Hematopoietic multipotent progenitor cell (in vitro differentiated cells): ENCODE measurements around the gene DEGS2. TPM values are rescaled to one million over a fixed set of nuclear protein-coding genes. Genes with fewer than 3 reads are reported as not detected.

Experiments
- DNase-seq, 3 donors: peaks; one replicate each; pipeline ENCODE4 v3.0.0-alpha.2; 2011 to 2015; ENCODE audit warnings: low read depth in 2 of 3, low spot score in 2 of 3
- total RNA-seq: library from RNA; depleted of rRNA; stranded (reverse); fragments of >200 nt; gene quantifications from one replicate; pipeline ENCODE4 v1.2.3, GENCODE V29; 2012

DEGS2 gene
- total RNA-seq, 1 donor, result 12.4 TPM

- peak in 2 of 3 donors; percentile 40 to 80 for DNase-seq
Measured at GRCh38 chr14:100117633-100118395, 41.6 kb downstream of the DEGS2 start.

GRCh38 chr14:100117026-100117425, 42.4 kb downstream of the DEGS2 start:
- DNase-seq, result no peak

- no peak for DNase-seq
Measured at GRCh38 chr14:100116134-100116533, 43.3 kb downstream of the DEGS2 start.

- DNase-seq, result no peak
Measured at GRCh38 chr14:100115726-100116125, 43.7 kb downstream of the DEGS2 start.

GRCh38 chr14:100115236-100115635, 44.2 kb downstream of the DEGS2 start:
- DNase-seq, result no peak

GRCh38 chr14:100114109-100114765, 45.2 kb downstream of the DEGS2 start:
- DNase-seq, result no peak

GRCh38 chr14:100111931-100112704, 47.3 kb downstream of the DEGS2 start:
- DNase-seq, result no peak

- no peak for DNase-seq
Measured at GRCh38 chr14:100110816-100111215, 48.6 kb downstream of the DEGS2 start.

- DNase-seq, result no peak
Measured at GRCh38 chr14:100109594-100109955, 49.9 kb downstream of the DEGS2 start.

GRCh38 chr14:100108840-100109593, 50.4 kb downstream of the DEGS2 start:
- no peak for DNase-seq

- DNase-seq, result peak; percentile 73 to 86 (median 83)
Measured at GRCh38 chr14:100108042-100108825, 51.2 kb downstream of the DEGS2 start.

GRCh38 chr14:100107236-100107635, 52.2 kb downstream of the DEGS2 start:
- DNase-seq, result no peak

GRCh38 chr14:100106250-100107112, 53.0 kb downstream of the DEGS2 start:
- peak in 2 of 3 donors; percentile 18 to 28 for DNase-seq

GRCh38 chr14:100105357-100106169, 53.9 kb downstream of the DEGS2 start:
- DNase-seq, result peak in 1 of 3 donors; percentile 73

- no peak for DNase-seq
Measured at GRCh38 chr14:100104523-100105300, 54.7 kb downstream of the DEGS2 start.

- no peak for DNase-seq
Measured at GRCh38 chr14:100104006-100104352, 55.5 kb downstream of the DEGS2 start.

GRCh38 chr14:100103250-100104005, 56.0 kb downstream of the DEGS2 start:
- DNase-seq, result no peak
